Stimulated activated CD4-positive, alpha-beta T cell treated with anti-CD3 and anti-CD28 coated beads, Interleukin-1b, Interleukin-23, amount 100 ng/mL, for 4 hours (primary cell): ENCODE data around the gene CLCN4.

Source experiments
- DNase-seq, 2 donors: peaks; one replicate each; pipeline ENCODE4 v3.0.0-alpha.2; 2020; ENCODE audit warnings: low read depth in 2 of 2

Gene CLCN4

GRCh38 chrX:10156199-10157031 lies at the start of gene CLCN4:
Gene CLCN4, plus strand, starts transcription at chrX:10156975. Its CDS starts 28,058 bp downstream, at chrX:10185033.
- no peak for DNase-seq

DNA sequence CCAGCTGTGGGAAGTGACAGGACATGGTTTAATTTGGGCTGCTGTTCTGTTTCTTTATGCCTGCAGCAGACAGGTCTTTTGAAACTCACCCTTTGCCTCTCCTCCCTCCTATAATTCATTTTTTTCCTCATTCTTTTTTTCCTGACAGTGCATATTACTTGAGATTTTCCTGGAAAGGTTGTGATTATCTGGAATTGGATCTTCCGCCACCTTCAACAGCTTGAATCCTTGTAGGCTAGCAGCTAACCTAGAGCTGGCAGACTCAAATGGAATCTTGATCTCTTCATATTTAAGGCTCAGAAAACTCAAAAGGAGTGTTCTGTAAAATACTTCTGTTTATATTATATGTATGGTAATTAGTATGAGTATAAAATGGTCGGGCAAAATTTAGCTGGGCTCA lies 49.3 kb upstream of the CLCN4 start:
- DNase-seq = no peak

DNA sequence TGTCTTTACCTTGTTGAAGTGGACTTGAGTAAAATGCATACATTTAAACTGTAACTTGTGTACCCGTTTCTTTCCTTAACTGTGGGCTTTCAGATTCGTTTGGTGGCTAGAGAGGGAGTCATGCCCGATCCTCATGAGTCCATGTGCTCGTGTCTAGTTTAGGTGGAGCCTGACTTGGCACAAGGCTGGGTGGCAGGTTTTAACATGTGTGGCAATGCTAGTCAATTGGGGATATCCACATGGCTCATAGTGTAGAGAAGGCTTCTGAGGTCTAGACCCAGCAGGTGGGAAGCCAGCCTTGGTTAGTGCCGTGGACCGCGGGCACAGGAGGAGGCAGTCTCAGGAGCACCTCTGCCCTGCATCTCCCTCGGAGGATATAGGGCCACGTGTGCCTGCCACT lies 48.5 kb upstream of the CLCN4 start:
- no peak for DNase-seq

GRCh38 chrX:10109695-10110094 lies 47.1 kb upstream of the CLCN4 start:
- DNase-seq = no peak

- DNase-seq = no peak
Observed at GRCh38 chrX:10110316-10110935, 46.3 kb upstream of the CLCN4 start.

- peak; percentile 41 to 47 for DNase-seq
Observed at GRCh38 chrX:10110984-10111363, 45.8 kb upstream of the CLCN4 start.

DNA sequence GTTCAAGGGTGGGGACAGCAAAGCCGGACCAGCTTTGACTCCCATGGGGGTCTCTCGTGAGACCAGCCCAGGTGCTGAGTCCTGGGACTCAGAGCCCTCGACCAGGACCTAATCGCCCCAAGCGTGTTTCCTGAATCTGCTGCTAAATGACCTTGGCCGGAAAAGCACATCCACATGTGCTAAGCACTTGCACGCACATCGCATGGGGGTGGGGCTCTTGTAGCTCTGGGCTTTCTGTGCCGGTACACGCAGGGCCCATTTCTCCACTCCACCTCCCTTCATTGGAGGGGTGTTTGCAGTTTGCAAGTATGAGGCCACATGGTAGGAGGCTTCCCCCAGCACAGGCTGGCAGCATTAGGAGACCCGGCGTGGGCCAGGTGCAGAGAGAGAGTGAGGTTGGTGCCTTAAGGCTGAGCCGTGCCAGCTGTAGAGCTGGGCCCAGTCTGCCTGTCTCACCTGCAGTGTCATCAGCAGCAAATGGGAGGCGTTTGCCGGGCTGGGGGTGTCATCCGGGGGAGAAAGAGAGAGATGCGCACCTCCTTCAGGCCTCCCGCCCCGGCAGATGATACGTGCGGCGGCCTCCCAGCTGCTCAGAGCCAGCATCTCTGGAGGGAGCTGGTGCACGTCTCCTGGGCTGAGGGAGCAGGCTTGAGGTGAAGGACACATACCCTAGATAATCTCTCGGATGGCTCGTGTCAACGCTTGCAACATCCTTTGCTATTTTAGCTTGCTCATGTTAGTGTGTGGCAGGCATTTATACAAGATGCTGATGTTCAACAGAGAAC lies 45.2 kb upstream of the CLCN4 start:
- DNase-seq = peak; percentile 16 to 19

- DNase-seq = no peak
Observed at GRCh38 chrX:10112510-10112909, 44.3 kb upstream of the CLCN4 start.

DNA sequence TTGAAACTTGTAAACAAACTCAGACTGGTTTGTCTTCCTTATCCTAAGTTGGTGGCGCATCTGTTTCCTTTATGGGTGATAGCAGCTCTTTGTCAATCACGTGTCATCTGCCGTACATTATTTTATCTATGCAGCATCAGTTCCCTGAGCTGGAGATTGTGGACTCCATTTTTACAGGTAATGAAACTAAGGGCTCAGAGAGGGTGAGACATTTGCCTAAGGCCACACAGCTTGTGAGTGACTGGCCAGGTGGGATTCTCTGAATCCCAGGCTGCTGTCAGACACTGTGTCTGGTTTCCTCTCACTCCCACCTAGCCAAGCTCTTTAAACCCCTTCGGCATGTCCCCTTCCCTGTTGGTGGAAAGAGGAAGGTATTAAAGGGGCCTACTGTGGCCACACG lies 41.7 kb upstream of the CLCN4 start:
- no peak for DNase-seq

DNA sequence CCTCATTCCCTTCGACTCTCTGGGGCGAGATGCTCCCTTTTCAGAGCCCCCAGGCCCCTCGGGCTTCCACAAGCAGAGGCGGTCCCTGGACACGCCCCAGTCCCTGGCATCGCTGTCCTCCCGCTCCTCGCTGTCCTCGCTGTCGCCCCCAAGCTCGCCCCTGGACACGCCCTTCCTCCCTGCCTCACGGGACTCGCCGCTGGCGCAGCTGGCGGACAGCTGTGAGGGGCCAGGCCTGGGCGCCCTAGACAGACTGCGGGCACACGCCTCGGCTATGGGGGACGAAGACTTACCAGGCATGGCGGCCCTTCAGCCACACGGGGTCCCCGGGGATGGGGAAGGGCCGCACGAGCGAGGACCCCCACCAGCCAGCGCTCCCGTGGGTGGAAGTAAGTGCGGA lies 39.5 kb upstream of the CLCN4 start:
- DNase-seq = no peak

GRCh38 chrX:10117864-10118377 lies 38.9 kb upstream of the CLCN4 start:
- DNase-seq = no peak

DNA sequence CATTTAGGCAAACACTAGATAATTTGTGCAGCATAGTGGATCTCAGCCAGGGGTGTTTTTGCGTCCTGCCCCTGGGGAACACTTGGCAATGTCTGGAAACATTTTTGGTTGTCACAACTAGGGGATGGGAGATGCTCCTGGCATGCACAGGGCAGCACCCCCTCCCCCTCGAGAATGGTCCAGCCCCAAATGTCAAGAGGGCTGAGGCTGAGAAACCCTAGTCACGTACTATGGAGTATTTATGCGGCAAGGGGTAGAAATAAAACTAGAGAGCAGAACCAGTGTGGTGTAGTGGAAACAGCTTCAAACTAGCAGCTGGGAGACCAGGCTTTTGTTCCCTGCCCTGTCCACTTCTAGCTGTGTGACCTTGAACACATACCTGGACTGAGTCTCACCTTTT lies 38.2 kb upstream of the CLCN4 start:
- DNase-seq = no peak

GRCh38 chrX:10119399-10119990 lies 37.3 kb upstream of the CLCN4 start:
- peak; percentile 29 to 86 for DNase-seq

DNA sequence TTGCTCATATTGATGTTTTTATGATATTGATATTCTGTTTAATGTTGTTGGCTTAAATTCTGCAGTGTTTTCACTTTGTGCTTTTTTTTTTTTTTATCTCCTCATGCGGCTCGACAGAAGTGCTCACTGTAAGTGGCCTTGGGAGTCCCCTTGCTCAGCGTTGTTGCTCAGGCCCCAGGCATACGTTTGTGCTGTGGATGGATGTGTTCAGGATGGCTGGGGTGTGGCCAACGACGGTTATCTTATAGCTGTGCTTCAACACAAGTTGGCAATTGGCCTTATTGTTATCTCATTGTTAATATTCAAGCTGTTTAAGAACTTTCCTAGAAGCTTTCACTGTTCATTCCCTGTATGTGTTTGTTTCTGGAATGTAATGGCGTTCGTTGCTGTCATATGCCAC lies 36.4 kb upstream of the CLCN4 start:
- no peak for DNase-seq

- no peak for DNase-seq
Observed at GRCh38 chrX:10120828-10121227, 35.9 kb upstream of the CLCN4 start.

DNA sequence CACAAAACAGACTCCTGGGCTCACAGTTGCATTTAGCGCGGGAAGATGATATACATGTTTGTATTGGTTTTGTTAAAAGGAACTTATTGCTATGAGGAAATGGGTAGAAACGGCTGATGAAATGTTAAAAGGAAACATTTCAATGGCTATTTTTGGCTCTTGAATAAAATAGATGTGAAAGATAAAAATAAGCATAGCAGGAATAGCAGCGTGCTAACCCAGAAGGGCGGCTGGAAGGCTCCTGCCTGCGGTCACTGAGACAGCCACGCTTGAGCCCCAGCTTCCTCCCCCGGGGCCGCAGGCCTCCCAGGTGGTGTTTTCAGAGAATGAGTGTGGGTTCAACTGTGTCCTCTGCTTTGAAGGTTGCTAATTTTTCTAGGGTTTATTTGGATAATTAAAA lies 35.0 kb upstream of the CLCN4 start:
- no peak for DNase-seq

GRCh38 chrX:10124506-10125247 lies 32.1 kb upstream of the CLCN4 start:
- DNase-seq = no peak

GRCh38 chrX:10125248-10125615 lies 31.5 kb upstream of the CLCN4 start:
- no peak for DNase-seq

- no peak for DNase-seq
Observed at GRCh38 chrX:10126044-10126443, 30.7 kb upstream of the CLCN4 start.

DNA sequence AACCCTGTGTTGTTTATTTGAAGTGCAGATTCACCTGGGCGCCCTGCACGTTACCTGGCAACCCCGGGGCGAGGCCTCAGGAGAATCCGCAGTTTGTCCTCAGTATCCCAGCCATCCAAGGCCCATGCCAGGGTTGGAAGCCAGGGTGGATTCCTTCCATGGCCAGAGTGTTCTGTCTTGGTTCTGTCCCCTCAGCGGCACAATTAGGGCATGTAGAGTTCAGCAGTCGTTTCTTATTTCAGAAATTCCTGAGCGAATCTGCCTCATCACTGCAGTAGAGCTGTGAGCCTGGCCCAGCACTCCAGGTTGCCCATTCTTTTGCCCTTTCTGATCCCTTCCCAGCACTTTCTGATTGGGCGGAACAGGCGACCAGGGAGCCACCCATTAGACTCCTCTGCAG lies 29.9 kb upstream of the CLCN4 start:
- DNase-seq = no peak

DNA sequence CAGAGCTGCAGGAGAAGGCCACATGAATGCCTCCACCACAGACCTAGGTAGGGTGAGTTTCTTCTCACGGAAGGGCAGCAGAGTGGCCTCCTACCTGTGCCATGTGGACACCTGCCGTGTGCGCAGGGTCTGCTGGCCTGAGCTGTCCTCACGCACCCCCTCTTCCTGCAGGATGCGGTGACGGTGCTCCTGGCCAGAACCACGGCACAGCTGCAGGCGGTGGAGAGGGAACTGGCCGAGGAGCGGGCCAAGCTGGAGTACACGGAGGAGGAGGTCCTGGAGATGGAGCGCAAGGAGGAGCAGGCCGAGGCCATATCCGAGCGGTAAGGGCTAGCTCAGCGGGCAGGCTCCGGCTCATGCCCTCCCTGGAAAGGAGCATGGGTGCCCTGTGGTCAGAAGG lies 28.4 kb upstream of the CLCN4 start:
- no peak for DNase-seq
